Ishikawa (cell line): ENCODE results near the gene BMPR1A.

ENCODE experiments used
- CEBPB ChIP-seq: IDR thresholded peaks from 2 replicates; pipeline ENCODE4 v1.6.1; 2012
- CREB1 ChIP-seq: IDR thresholded peaks from 2 replicates; pipeline ENCODE4 v1.6.1; 2012; ENCODE audit warnings: low read depth
- EGR1 ChIP-seq: IDR thresholded peaks from 2 replicates; pipeline ENCODE4 v1.6.1; 2012
- EP300 ChIP-seq: IDR thresholded peaks from 2 replicates; pipeline ENCODE4 v1.6.1; 2012; ENCODE audit warnings: borderline replicate concordance
- FOXM1 ChIP-seq: IDR thresholded peaks from 2 replicates; pipeline ENCODE4 v1.6.1; 2012; ENCODE audit warnings: low read depth, borderline replicate concordance
- NFIC ChIP-seq: IDR thresholded peaks from 2 replicates; pipeline ENCODE4 v1.6.1; 2012
- RAD21 ChIP-seq: IDR thresholded peaks from 2 replicates; pipeline ENCODE4 v1.6.1; 2012; ENCODE audit warnings: low read depth
- TAF1 ChIP-seq: IDR thresholded peaks from 2 replicates; pipeline ENCODE4 v1.6.1; 2012; ENCODE audit warnings: low read depth, mild to moderate bottlenecking
- TCF12 ChIP-seq: IDR thresholded peaks from 2 replicates; pipeline ENCODE4 v1.6.1; 2012; ENCODE audit warnings: low read depth
- TEAD4 ChIP-seq: IDR thresholded peaks from 2 replicates; pipeline ENCODE4 v1.6.1; 2012
- YY1 ChIP-seq: IDR thresholded peaks from 2 replicates; pipeline ENCODE4 v1.6.1; 2012; ENCODE audit warnings: low read depth
- ZBTB7A ChIP-seq: IDR thresholded peaks from 2 replicates; pipeline ENCODE4 v1.6.1; 2012; ENCODE audit warnings: low read depth
- TF ChIP-seq, protein P1 (sequence below): IDR thresholded peaks from 2 replicates; pipeline ENCODE4 v1.6.1; 2012; ENCODE audit warnings: low read depth, mild to moderate bottlenecking
- TF ChIP-seq, protein P2 (sequence below): IDR thresholded peaks from 2 replicates; pipeline ENCODE4 v1.6.1; 2012
- TF ChIP-seq, protein P3 (sequence below): IDR thresholded peaks from 2 replicates; pipeline ENCODE4 v1.6.1; 2012

BMPR1A gene

DNA sequence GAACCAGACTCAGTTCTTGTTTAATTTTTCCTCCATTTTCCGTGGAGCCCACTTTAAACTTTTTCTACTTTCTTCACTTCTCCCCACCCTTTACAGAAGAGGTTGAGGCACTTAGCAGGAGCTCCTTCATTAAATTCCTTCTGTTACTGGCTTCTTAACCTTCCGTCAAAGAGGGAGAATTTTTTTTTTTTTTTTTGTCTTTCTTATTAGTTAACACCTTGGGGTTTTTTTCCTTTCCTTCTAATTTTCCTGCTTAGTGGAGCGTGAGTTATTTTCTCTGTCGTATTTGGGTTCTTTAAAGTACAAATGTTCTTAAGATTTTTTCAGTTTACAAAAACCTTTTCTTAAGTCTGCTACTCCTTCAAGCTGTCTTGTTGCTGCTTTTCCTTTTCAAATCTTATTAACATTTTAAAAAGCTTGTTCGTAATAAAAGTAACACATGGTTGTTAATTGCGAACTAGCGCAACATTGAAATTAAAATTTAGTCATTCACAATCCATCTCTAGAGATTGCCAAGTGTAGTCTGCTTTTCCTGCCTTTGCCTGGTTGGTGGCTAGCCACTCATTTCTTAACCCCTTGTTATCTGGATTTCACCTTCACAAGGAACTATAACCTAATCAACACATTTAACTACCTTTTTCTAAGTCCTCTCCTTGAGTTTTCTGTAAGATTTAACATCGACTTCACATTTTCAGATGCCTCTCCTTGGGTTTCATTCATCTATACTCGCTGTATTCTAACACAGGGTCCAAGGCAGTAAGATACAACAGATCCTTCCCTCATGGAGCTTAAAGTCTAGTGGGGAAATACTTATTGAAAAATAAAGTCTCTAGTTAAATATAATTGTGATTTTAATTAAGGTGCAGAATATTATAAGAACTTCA lies 2.0 kb downstream of the BMPR1A start:
- TF ChIP-seq FOXM1 (no peak), NFIC (0 out of 2 replicates have a peak, but pooled peaks have one; percentile 22), EP300 (no peak), TEAD4 (no peak), CREB1 (no peak)
- TF ChIP-seq, protein P1, sequence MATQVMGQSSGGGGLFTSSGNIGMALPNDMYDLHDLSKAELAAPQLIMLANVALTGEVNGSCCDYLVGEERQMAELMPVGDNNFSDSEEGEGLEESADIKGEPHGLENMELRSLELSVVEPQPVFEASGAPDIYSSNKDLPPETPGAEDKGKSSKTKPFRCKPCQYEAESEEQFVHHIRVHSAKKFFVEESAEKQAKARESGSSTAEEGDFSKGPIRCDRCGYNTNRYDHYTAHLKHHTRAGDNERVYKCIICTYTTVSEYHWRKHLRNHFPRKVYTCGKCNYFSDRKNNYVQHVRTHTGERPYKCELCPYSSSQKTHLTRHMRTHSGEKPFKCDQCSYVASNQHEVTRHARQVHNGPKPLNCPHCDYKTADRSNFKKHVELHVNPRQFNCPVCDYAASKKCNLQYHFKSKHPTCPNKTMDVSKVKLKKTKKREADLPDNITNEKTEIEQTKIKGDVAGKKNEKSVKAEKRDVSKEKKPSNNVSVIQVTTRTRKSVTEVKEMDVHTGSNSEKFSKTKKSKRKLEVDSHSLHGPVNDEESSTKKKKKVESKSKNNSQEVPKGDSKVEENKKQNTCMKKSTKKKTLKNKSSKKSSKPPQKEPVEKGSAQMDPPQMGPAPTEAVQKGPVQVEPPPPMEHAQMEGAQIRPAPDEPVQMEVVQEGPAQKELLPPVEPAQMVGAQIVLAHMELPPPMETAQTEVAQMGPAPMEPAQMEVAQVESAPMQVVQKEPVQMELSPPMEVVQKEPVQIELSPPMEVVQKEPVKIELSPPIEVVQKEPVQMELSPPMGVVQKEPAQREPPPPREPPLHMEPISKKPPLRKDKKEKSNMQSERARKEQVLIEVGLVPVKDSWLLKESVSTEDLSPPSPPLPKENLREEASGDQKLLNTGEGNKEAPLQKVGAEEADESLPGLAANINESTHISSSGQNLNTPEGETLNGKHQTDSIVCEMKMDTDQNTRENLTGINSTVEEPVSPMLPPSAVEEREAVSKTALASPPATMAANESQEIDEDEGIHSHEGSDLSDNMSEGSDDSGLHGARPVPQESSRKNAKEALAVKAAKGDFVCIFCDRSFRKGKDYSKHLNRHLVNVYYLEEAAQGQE: no peak

DNA sequence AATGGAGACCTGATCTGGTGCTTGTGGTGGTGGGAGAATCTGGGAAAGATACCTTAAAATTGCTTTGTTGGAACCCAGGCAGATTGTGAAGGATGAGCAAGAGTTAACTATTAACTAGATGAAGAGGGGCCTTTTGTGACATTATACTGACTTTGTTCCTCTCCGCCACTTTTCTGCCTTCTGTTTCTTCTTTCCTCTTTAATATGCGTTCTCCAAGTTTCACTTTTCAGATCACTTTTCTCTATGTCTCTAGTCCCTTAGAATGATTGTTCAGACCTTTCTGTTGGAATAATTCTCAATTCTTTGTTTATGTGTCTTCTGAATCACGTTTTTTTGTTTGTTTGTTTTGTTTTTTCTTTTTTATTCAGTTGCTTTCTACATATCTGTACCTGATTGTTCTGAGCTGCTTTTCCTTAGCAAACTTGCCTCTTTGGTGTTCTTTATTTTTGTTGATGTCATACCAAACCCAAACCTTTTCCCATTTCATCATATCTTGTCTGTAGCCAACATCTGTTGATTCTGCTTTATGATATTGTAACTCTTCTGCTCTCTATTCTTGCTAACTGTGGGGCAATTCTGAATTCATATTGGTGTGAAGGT lies 2.8 kb downstream of the BMPR1A start:
- no peak for TF ChIP-seq EP300
- TF ChIP-seq YY1: no peak
- no peak for TF ChIP-seq FOXM1
- TF ChIP-seq, protein P2, sequence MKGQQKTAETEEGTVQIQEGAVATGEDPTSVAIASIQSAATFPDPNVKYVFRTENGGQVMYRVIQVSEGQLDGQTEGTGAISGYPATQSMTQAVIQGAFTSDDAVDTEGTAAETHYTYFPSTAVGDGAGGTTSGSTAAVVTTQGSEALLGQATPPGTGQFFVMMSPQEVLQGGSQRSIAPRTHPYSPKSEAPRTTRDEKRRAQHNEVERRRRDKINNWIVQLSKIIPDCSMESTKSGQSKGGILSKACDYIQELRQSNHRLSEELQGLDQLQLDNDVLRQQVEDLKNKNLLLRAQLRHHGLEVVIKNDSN: no peak
- TF ChIP-seq ZBTB7A: no peak
- TF ChIP-seq TCF12: no peak
- TF ChIP-seq NFIC: no peak
- TF ChIP-seq, protein P1: no peak
- no peak for TF ChIP-seq TEAD4
- TF ChIP-seq, protein P3, sequence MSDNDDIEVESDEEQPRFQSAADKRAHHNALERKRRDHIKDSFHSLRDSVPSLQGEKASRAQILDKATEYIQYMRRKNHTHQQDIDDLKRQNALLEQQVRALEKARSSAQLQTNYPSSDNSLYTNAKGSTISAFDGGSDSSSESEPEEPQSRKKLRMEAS: no peak
- TF ChIP-seq EGR1: no peak
- TF ChIP-seq CREB1: no peak
- no peak for TF ChIP-seq RAD21
- no peak for TF ChIP-seq CEBPB
- no peak for TF ChIP-seq TAF1

DNA sequence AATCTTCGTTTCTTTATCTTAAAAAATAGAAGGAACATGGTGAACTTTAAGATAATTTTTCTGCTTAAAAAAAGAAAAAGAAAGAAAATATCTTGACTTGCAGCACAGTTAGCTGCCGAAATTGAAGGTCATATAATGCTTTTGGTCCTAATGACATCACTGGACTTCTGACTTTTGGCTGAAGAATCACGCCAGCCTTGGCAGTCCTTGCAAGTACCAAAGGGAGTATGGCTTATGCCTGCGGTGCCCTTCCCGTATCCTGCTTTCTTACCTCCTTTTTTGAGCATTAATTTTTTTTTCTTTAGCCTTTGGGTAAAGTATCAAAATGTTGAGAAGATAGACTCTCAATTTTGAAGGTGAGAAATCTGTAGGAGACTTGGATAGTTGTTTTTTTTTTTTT lies 7.0 kb downstream of the BMPR1A start:
- TF ChIP-seq YY1: no peak

DNA sequence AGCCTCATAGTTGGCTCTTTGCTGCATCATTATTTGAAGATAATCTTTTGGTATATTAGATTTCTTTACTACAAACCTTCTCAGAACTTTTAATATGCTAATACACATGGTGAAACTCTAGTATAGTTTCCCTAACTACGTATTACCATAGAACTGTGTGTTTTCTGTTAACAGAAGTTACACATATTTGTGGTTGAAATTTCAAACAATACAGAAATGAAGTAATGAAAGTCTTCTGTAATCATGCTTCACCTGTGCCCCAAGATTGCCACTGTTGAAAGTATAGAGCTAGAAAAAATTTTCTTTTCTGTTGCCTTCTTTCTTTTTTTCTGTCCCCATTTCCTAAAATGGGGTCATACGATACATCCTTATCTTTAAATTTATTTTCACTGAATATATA lies 9.1 kb downstream of the BMPR1A start:
- TF ChIP-seq EP300: no peak
- TF ChIP-seq, protein P1: no peak
- TF ChIP-seq, protein P3: no peak
- TF ChIP-seq TEAD4: no peak
- TF ChIP-seq, protein P2: no peak
- TF ChIP-seq CREB1: no peak
- TF ChIP-seq CEBPB: no peak
- TF ChIP-seq TAF1: no peak
- TF ChIP-seq YY1: no peak
- no peak for TF ChIP-seq TCF12
- no peak for TF ChIP-seq ZBTB7A
- no peak for TF ChIP-seq NFIC
- no peak for TF ChIP-seq EGR1
- TF ChIP-seq RAD21: no peak
- no peak for TF ChIP-seq FOXM1
